Stomach (tissue), 9 donors: Measurements from ENCODE around the gene OR10J1. TPM values are rescaled to one million over a fixed set of nuclear protein-coding genes. Genes with fewer than 3 reads are reported as not detected.

ENCODE experiments used
- DNase-seq, 2 donors: peaks; one replicate each; pipeline versions ENCODE4 v3.0.0 to v3.0.0-alpha.2; 2013 to 2019
- H3K27ac ChIP-seq, 5 donors: fragments of 200-600 bp in 4 of 5; sonication (generic) in 4 of 5; one replicate each; pipeline ENCODE4 v1.5.1; 2013 to 2019; ENCODE audit warnings: mild to moderate bottlenecking in 1 of 5, moderate library complexity in 1 of 5
- H3K27me3 ChIP-seq, 3 donors: fragments of 200-600 bp; sonication (generic); one replicate each; pipeline ENCODE4 v1.5.1; 2017 to 2019; ENCODE audit warnings: mixed run types in 1 of 3
- H3K36me3 ChIP-seq, 4 donors: fragments of 200-600 bp; sonication (generic); 1 replicate in 3 of 4; 2 replicates in 1 of 4; pipeline ENCODE4 v1.5.1; 2016 to 2019
- H3K4me1 ChIP-seq, 4 donors: fragments of 200-600 bp; sonication (generic); one replicate each; pipeline ENCODE4 v1.5.1; 2016 to 2019
- H3K4me3 ChIP-seq, 4 donors: fragments of 200-600 bp; sonication (generic) in 3 of 4; one replicate each; pipeline ENCODE4 v1.5.1; 2016 to 2019; ENCODE audit warnings: mild to moderate bottlenecking in 1 of 4
- H3K9me3 ChIP-seq, 4 donors: fragments of 200-600 bp; sonication (generic); one replicate each; pipeline ENCODE4 v1.5.1; 2016 to 2019
- CTCF ChIP-seq, 7 experiments: fragments of 450-650 bp in 4 of 7; fragments of 200-600 bp in 3 of 7; sonication (generic) in 3 of 7; IDR thresholded peaks; one replicate each; pipeline ENCODE4 v1.5.1; 2016 to 2019; ENCODE audit warnings: antibody characterized with exemption in 7 of 7, control low read depth in 2 of 7, mild to moderate bottlenecking in 1 of 7
- EP300 ChIP-seq: sonication (generic); formaldehyde crosslinking; IDR thresholded peaks from one replicate; pipeline ENCODE4 v1.6.1; 2017; ENCODE audit warnings: antibody characterized with exemption
- POLR2A ChIP-seq, 4 donors: fragments of 450-650 bp; IDR thresholded peaks; one replicate each; pipeline ENCODE4 v1.6.1; 2016; ENCODE audit warnings: antibody characterized with exemption in 4 of 4, control low read depth in 2 of 4, mild to moderate bottlenecking in 1 of 4, moderate library complexity in 1 of 4
- POLR2AphosphoS5 ChIP-seq, 3 donors: sonication (generic); formaldehyde crosslinking; IDR thresholded peaks; one replicate each; pipeline ENCODE4 v1.6.1; 2016; ENCODE audit warnings: antibody characterized with exemption in 3 of 3
- WGBS, 5 donors: extraction: QIAGEN DNeasy Blood & Tissue Kit in 3 of 5; methylation state at CpG; one replicate each; pipeline versions ENCODE4 v1.1.5 to v1.1.7; 2013 to 2018; 5-methylcytosine and 5-hydroxymethylcytosine counted together
- intact Hi-C: fragments of 100-400 bp; cut with DNase I; formaldehyde crosslinking; loops from one replicate; pipeline ENCODE4 v1.15.1; 2023; ENCODE audit warnings: low total_unique reads
- polyA plus RNA-seq, 3 donors: library from polyadenylated mRNA; stranded (reverse); fragments of 200-250 nt; gene quantifications; one replicate each; pipeline ENCODE4 v1.2.3, GENCODE V29; 2013
- total RNA-seq, 5 donors: library from RNA; depleted of rRNA; stranded (reverse); fragments of >200 nt; gene quantifications; one replicate each; pipeline versions ENCODE4 v1.1.0 to v1.2.3, GENCODE V29; 2014 to 2016
- donor health status: healthy with polysubstance abuse.
- donor health status: Bipolar disorder and iron deficiency.
- donor health status: healthy.

Gene OR10J1
- total and polyA plus RNA-seq, 8 donors = not detected

GRCh38 chr1:159436469-159436868 lies 3.1 kb upstream of the OR10J1 start:
- 53 to 78% (median 68%) methylated on average over 4 of the region's 4 CpGs for WGBS, 5 donors
- Histone ChIP-seq H3K27me3 (no peaks in the 10 kb centered on the region), H3K9me3 (no peaks in the 10 kb centered on the region), H3K27ac (no peak overlapping the region), H3K4me1 (no peaks in the 10 kb centered on the region), H3K4me3 (no peak overlapping the region), H3K36me3 (no peaks in the 10 kb centered on the region)
- DNase-seq = no peak
- intact Hi-C loops = no loop called here
- TF ChIP-seq POLR2A (IDR thresholded peaks at IDR 0.05) (no peak), POLR2AphosphoS5 (IDR thresholded peaks at IDR 0.05) (no peak), EP300 (no peak), CTCF (IDR thresholded peaks at IDR 0.05) (no peak)

GRCh38 chr1:159441360-159441759 lies 1.8 kb downstream of the OR10J1 start:
- Histone ChIP-seq H3K27me3 (no peaks in the 10 kb centered on the region), H3K4me3 (no peak overlapping the region), H3K36me3 (no peaks in the 10 kb centered on the region), H3K27ac (no peak overlapping the region), H3K9me3 (no peaks in the 10 kb centered on the region), H3K4me1 (no peaks in the 10 kb centered on the region)
- TF ChIP-seq POLR2AphosphoS5 (IDR thresholded peaks at IDR 0.05) (no peak), POLR2A (IDR thresholded peaks at IDR 0.05) (no peak), EP300 (no peak)
- intact Hi-C loops = no loop called here
- DNase-seq = no peak

- no peak for TF ChIP-seq EP300
- no peak for TF ChIP-seq POLR2A (IDR thresholded peaks at IDR 0.05)
- TF ChIP-seq CTCF (IDR thresholded peaks at IDR 0.05) = no peak
- TF ChIP-seq POLR2AphosphoS5 (IDR thresholded peaks at IDR 0.05) = no peak
- no peaks in the 10 kb centered on the region for H3K9me3 ChIP-seq
- no peak for DNase-seq
- no peaks in the 10 kb centered on the region for H3K4me1 ChIP-seq
- WGBS, 5 donors = 13 to 55% (median 28%) methylated on average over 2 of the region's 2 CpGs
- H3K27ac ChIP-seq = no peak overlapping the region
- H3K27me3 ChIP-seq = no peaks in the 10 kb centered on the region
- H3K4me3 ChIP-seq = no peak overlapping the region
- intact Hi-C loops = no loop called here
- no peaks in the 10 kb centered on the region for H3K36me3 ChIP-seq
Observed at GRCh38 chr1:159442428-159442827, 2.9 kb downstream of the OR10J1 start.

- TF ChIP-seq POLR2AphosphoS5 (IDR thresholded peaks at IDR 0.05) = no peak
- no peak for TF ChIP-seq POLR2A (IDR thresholded peaks at IDR 0.05)
- no peak for TF ChIP-seq CTCF (IDR thresholded peaks at IDR 0.05)
- no peak for TF ChIP-seq EP300
- no peaks in the 10 kb centered on the region for H3K27me3 ChIP-seq
- H3K4me1 ChIP-seq = no peaks in the 10 kb centered on the region
- H3K4me3 ChIP-seq = no peak overlapping the region
- H3K9me3 ChIP-seq = no peaks in the 10 kb centered on the region
- 47 to 78% (median 71%) methylated on average over 4 of the region's 4 CpGs for WGBS, 5 donors
- no peak overlapping the region for H3K27ac ChIP-seq
- no peaks in the 10 kb centered on the region for H3K36me3 ChIP-seq
- intact Hi-C loops = no loop called here
- DNase-seq = no peak
Observed at GRCh38 chr1:159443066-159443750, 3.7 kb downstream of the OR10J1 start.

GRCh38 chr1:159444511-159444910 lies 5.0 kb downstream of the OR10J1 start:
- no peaks in the 10 kb centered on the region for H3K27me3 ChIP-seq
- no peaks in the 10 kb centered on the region for H3K36me3 ChIP-seq
- intact Hi-C loops = no loop called here
- no peak overlapping the region for H3K27ac ChIP-seq
- DNase-seq = no peak
- no peak overlapping the region for H3K4me3 ChIP-seq
- TF ChIP-seq POLR2A (IDR thresholded peaks at IDR 0.05) (no peak), EP300 (no peak), CTCF (IDR thresholded peaks at IDR 0.05) (no peak), POLR2AphosphoS5 (IDR thresholded peaks at IDR 0.05) (no peak)
- peaks cover 0 to 6% (median 3%) of the 10 kb centered on the region in 4 donors for H3K9me3 ChIP-seq
- no peaks in the 10 kb centered on the region for H3K4me1 ChIP-seq
